HepG2 (cell line): ENCODE measurements around the gene HYAL2. TPM values are rescaled to one million over a fixed set of nuclear protein-coding genes. Genes with fewer than 3 reads are reported as not detected.

Source experiments
- ATAC-seq: fragments of 200-7000 bp; cut with Tn5 transposase; 3 replicates; pipeline ENCODE4 v1.9.1; 2020; ENCODE audit warnings: mild to moderate bottlenecking, moderate library complexity
- BruUV-seq: library from RNA; stranded (reverse); fragments of 400-500 nt; replicated peaks from 2 replicates; lab custom pipeline; 2021; lab: Mats Ljungman, UMichigan
- CTCF ChIA-PET: fragments of 300-600 bp; formaldehyde crosslinking; extraction: SDS; loops from one replicate; lab custom pipeline; 2021; ENCODE audit warnings: low total read pairs, inconsistent platforms, low intra/inter-chr PET ratio; lab: Yijun Ruan, JAX
- POLR2A ChIA-PET: fragments of 350-600 bp; sonication (Branson Sonifier 250); formaldehyde crosslinking; loops from one replicate; lab custom pipeline; 2020; ENCODE audit warnings: antibody characterized with exemption, inconsistent platforms; lab: Yijun Ruan, JAX
- DNase-seq: peaks from one replicate; pipeline ENCODE4 v3.0.0-alpha.2; 2015; ENCODE audit warnings: low spot score
- FAIRE-seq: peaks from 3 replicates; lab custom pipeline; 2011; peaks lifted over from hg19 to GRCh38; lab: Jason Lieb, UNC
- H2AFZ ChIP-seq: one replicate; pipeline ENCODE4 v1.6.1; 2011; ENCODE audit warnings: low read length, inconsistent platforms
- H3K27ac ChIP-seq: fragments of 300-600 bp; 3 replicates; pipeline ENCODE4 v1.8.0; 2011; ENCODE audit warnings: mixed run types, mild to moderate bottlenecking, mixed read lengths, low read length, inconsistent platforms; ENCODE audit not compliant: insufficient read depth; ENCODE audit errors: extremely low read length
- H3K27me3 ChIP-seq, 2 experiments: fragments of 200-600 bp in 1 of 2; 2 replicates in 1 of 2; 3 replicates in 1 of 2; pipeline versions ENCODE4 v1.6.0 to v1.8.0; 2011; ENCODE audit warnings: low read length in 2 of 2, mild to moderate bottlenecking in 2 of 2, moderate library complexity in 2 of 2, inconsistent platforms in 1 of 2; ENCODE audit not compliant: insufficient read depth in 2 of 2, control insufficient read depth in 1 of 2
- H3K36me3 ChIP-seq, 2 experiments: fragments of 200-600 bp in 1 of 2; replicated peaks in 1 of 2; 2 replicates in 1 of 2; 3 replicates in 1 of 2; pipeline versions ENCODE4 v1.5.1 to v1.8.0; 2011; ENCODE audit warnings: low read length in 2 of 2, inconsistent platforms in 1 of 2; ENCODE audit not compliant: insufficient read depth in 2 of 2, control insufficient read depth in 1 of 2
- H3K4me1 ChIP-seq: 2 replicates; pipeline ENCODE4 v1.5.1; 2012; ENCODE audit warnings: low read length, inconsistent platforms; ENCODE audit not compliant: insufficient read depth
- H3K4me2 ChIP-seq: 2 replicates; pipeline ENCODE4 v1.6.0; 2011; ENCODE audit warnings: low read depth, low read length, inconsistent platforms
- H3K4me3 ChIP-seq, 3 experiments: fragments of 200-600 bp in 1 of 3; sonication (generic), shearing (Covaris generic) in 1 of 3; replicated peaks in 1 of 3; 2 replicates each; pipeline ENCODE4 v1.5.1; 2011 to 2016; ENCODE audit warnings: low read length in 3 of 3, inconsistent platforms in 2 of 3, low read depth in 2 of 3, mild to moderate bottlenecking in 2 of 3, control low read depth in 1 of 3, mixed read lengths in 1 of 3; ENCODE audit not compliant: insufficient read depth in 1 of 3
- H3K79me2 ChIP-seq: one replicate; pipeline ENCODE4 v1.6.1; 2011; ENCODE audit warnings: low read length, inconsistent platforms; ENCODE audit not compliant: insufficient read depth
- H3K9ac ChIP-seq: 2 replicates; pipeline ENCODE4 v1.6.0; 2011; ENCODE audit warnings: mild to moderate bottlenecking, low read depth, low read length, inconsistent platforms; ENCODE audit not compliant: insufficient read depth
- H3K9me3 ChIP-seq: 2 replicates; pipeline ENCODE4 v1.5.1; 2012; ENCODE audit warnings: mild to moderate bottlenecking, low read length
- H4K20me1 ChIP-seq: 2 replicates; pipeline ENCODE4 v1.6.0; 2011; ENCODE audit warnings: inconsistent platforms, mild to moderate bottlenecking, low read length, moderate library complexity; ENCODE audit not compliant: insufficient read depth
- CAMTA2 ChIP-seq: sonication (generic); formaldehyde crosslinking; IDR thresholded peaks from 2 replicates; pipeline ENCODE4 v1.4.0; 2020; ENCODE audit warnings: mild to moderate bottlenecking, missing genetic modification reagents, borderline replicate concordance
- NCOR1 ChIP-seq: fragments of 200-600 bp; sonication (generic); IDR thresholded peaks from 2 replicates; pipeline ENCODE4 v1.7.0; 2017; ENCODE audit warnings: antibody characterized with exemption, low read length, borderline replicate concordance
- NR3C1 ChIP-seq: sonication (generic); formaldehyde crosslinking; IDR thresholded peaks from 2 replicates; pipeline ENCODE4 v1.4.0; 2020; ENCODE audit warnings: missing genetic modification reagents
- PAF1 ChIP-seq: IDR thresholded peaks from 2 replicates; pipeline ENCODE4 v1.6.1; 2016; ENCODE audit warnings: missing genetic modification reagents, missing compliant biosample characterization
- TRAFD1 ChIP-seq: sonication (generic); formaldehyde crosslinking; IDR thresholded peaks from 2 replicates; pipeline ENCODE4 v1.5.1; 2020; ENCODE audit warnings: missing genetic modification reagents, mild to moderate bottlenecking, borderline replicate concordance
- U2AF1 ChIP-seq: fragments of 200-400 bp; formaldehyde crosslinking; optimal IDR thresholded peaks from 2 replicates; pipeline ENCODE3; 2017; ENCODE audit warnings: mild to moderate bottlenecking, low read depth, low read length
- ZBTB46 ChIP-seq: sonication (generic); formaldehyde crosslinking; IDR thresholded peaks from 2 replicates; pipeline ENCODE4 v1.4.0; 2020; ENCODE audit warnings: mild to moderate bottlenecking, missing genetic modification reagents, borderline replicate concordance
- ZNF460 ChIP-seq: sonication (generic); formaldehyde crosslinking; IDR thresholded peaks from 2 replicates; pipeline ENCODE4 v1.5.1; 2020; ENCODE audit warnings: missing genetic modification reagents, mild to moderate bottlenecking, borderline replicate concordance
- ZXDC ChIP-seq: sonication (generic); formaldehyde crosslinking; IDR thresholded peaks from 2 replicates; pipeline ENCODE4 v1.5.0; 2020; ENCODE audit warnings: mild to moderate bottlenecking, missing genetic modification reagents
- WGBS: methylation state at CpG from one replicate; pipeline ENCODE4 v1.1.6; 2017; ENCODE audit warnings: low lambda C conversion rate; 5-methylcytosine and 5-hydroxymethylcytosine counted together
- in situ Hi-C: cut with HindIII; loops from 2 replicates; pipeline ENCODE4 v1.10.0; 2017; ENCODE audit warnings: low pct_unique_long_range_greater_than_20kb; ENCODE audit not compliant: extremely low pct_ligation_motif_present
- intact Hi-C: fragments of 100-400 bp; cut with micrococcal nuclease; formaldehyde crosslinking; loops from one replicate; pipeline ENCODE4 v1.10.0; 2022; ENCODE audit not compliant: unreplicated experiment
- polyA plus RNA-seq, 8 experiments: library from polyadenylated mRNA; depleted of rRNA in 3 of 8; stranded (reverse) in 7 of 8; unstranded in 1 of 8; fragments of >200 nt; fragmentation: Illumina TruSeq in 4 of 8; extraction: Trizol in 4 of 8; gene quantifications; 2 replicates each; pipeline versions ENCODE4 v1.2.1 to v1.2.3, GENCODE V29; 2011 to 2016; ENCODE audit warnings: low read depth in 4 of 8, missing spikeins in 1 of 8, mixed read lengths in 1 of 8; ENCODE audit not compliant: insufficient read depth in 1 of 8
- total RNA-seq, 5 experiments: library from RNA; depleted of rRNA; stranded (reverse); fragments of >200 nt; fragmentation: Illumina TruSeq; extraction: Trizol; gene quantifications; 2 replicates each; pipeline ENCODE4 v1.2.3, GENCODE V29; 2016; ENCODE audit warnings: low read depth in 1 of 5

The HYAL2 gene
- total and polyA plus RNA-seq, 2 of the 13 experiments (the other 11 are each of a cell fraction or from before 2014, with no cell fraction given), result 76.2 to 102 TPM

GRCh38 chr3:50339485-50340146, 17.1 kb upstream of the HYAL2 start (continued):
- no peak for TF ChIP-seq ZXDC (CRISPR knock-in tag)

- Histone ChIP-seq H3K79me2 (peaks cover 29% of the 10 kb centered on the region), H3K4me3 (no peak overlapping the region), H3K27me3 (peaks cover 1 to 2% of the 10 kb centered on the region in 2 experiments; a peak in 1 of 5 replicates), H4K20me1 (peaks cover 5% of the 10 kb centered on the region), H3K9ac (no peak overlapping the region), H3K4me1 (peaks cover 61% of the 10 kb centered on the region), H2AFZ (no peak overlapping the region), H3K27ac (no peak overlapping the region), H3K4me2 (no peak overlapping the region), H3K36me3 (peaks cover 3 to 6% of the 10 kb centered on the region in 2 experiments; a peak in 1 of 5 replicates), H3K9me3 (no peaks in the 10 kb centered on the region)
- intact Hi-C loops, result no loop called here
- TF ChIP-seq ZNF460 (no peak), CAMTA2 (CRISPR knock-in tag) (no peak), U2AF1 (no peak), TRAFD1 (CRISPR knock-in tag) (no peak), PAF1 (CRISPR knock-in tag) (no peak), ZBTB46 (CRISPR knock-in tag) (no peak), NR3C1 (CRISPR knock-in tag) (no peak), NCOR1 (no peak)
- ChIA-PET CTCF (no interaction called here), POLR2A (interaction anchor here (3.4 kb wide), 1 partner anchor 11 kb away, joined by 60 read pairs; the partner anchor contains the start of genes CYB561D2 and NPRL2)
- DNase-seq, result no peak
- in situ Hi-C loops, result no loop called here
- 90% methylated on average over 5 of the region's 5 CpGs for WGBS
- ATAC-seq, result no peak
- no TSS peak for BruUV-seq
- no peak for FAIRE-seq
Measured at GRCh38 chr3:50338965-50339364, 16.4 kb upstream of the HYAL2 start.
